Fibroblast of mammary gland (primary cell): Measurements from ENCODE around the gene GUCY1B1.

ENCODE experiments used
- DNase-seq: peaks from one replicate; pipeline ENCODE4 v3.0.0-alpha.2; 2010; ENCODE audit warnings: low read depth
- H3K4me3 ChIP-seq: 2 replicates; pipeline ENCODE4 v1.5.1; 2011; ENCODE audit warnings: low read depth, mild to moderate bottlenecking, low read length, moderate library complexity; ENCODE audit not compliant: control insufficient read depth
- CTCF ChIP-seq: conservative IDR thresholded peaks from 2 replicates; pipeline ENCODE4 v1.5.1; 2011; ENCODE audit warnings: low read depth, low read length, inconsistent platforms; ENCODE audit not compliant: control insufficient read depth, insufficient read depth

The GUCY1B1 gene

GRCh38 chr4:155811083-155811482 lies 52.3 kb downstream of the GUCY1B1 start:
- no peak overlapping the region for H3K4me3 ChIP-seq
- no peak for DNase-seq
- TF ChIP-seq CTCF = no peak

- DNase-seq = no peak
- H3K4me3 ChIP-seq = no peak overlapping the region
- no peak for TF ChIP-seq CTCF
Observed at GRCh38 chr4:155818639-155819038, 59.8 kb downstream of the GUCY1B1 start.

- no peak for DNase-seq
- no peak overlapping the region for H3K4me3 ChIP-seq
- TF ChIP-seq CTCF = no peak
Observed at GRCh38 chr4:155819066-155819465, 60.2 kb downstream of the GUCY1B1 start.

- DNase-seq = no peak
- no peak for TF ChIP-seq CTCF
- no peak overlapping the region for H3K4me3 ChIP-seq
Observed at GRCh38 chr4:155820887-155821518, 62.2 kb downstream of the GUCY1B1 start.

- no peak overlapping the region for H3K4me3 ChIP-seq
- no peak for TF ChIP-seq CTCF
- no peak for DNase-seq
Observed at GRCh38 chr4:155822572-155822971, 63.8 kb downstream of the GUCY1B1 start.

GRCh38 chr4:155828628-155829027 lies 69.8 kb downstream of the GUCY1B1 start:
- no peak for TF ChIP-seq CTCF
- H3K4me3 ChIP-seq = no peak overlapping the region
- DNase-seq = no peak

- no peak for TF ChIP-seq CTCF
- no peak overlapping the region for H3K4me3 ChIP-seq
- no peak for DNase-seq
Observed at GRCh38 chr4:155832664-155833063, 73.8 kb downstream of the GUCY1B1 start.
